Suppressor macrophage treated with lipopolysaccharide for 1 hour (primary cell): Measurements from ENCODE around the gene PTPRA.
A peak's percentile ranks its signal among the peaks of the same experiment; 100 is the strongest.
"Not testable (repeated sequence)": the region's sequence is repeated elsewhere in the genome, so short reads cannot be mapped to it uniquely, and the experiment has no call there.

Experiments used
- DNase-seq, 3 donors: peaks; one replicate each; pipeline ENCODE4 v3.0.0-alpha.2; 2020 to 2022

The PTPRA gene

GRCh38 chr20:3045816-3046676 lies 172.8 kb downstream of the PTPRA start, which contains the start of gene MRPS26:
TSS of gene MRPS26 (plus strand) at chr20:3046052. CDS start at chr20:3046069, 17 bp downstream.
- DNase-seq = peak; percentile 89 to 97 (median 93)

- no peak for DNase-seq
Measured at GRCh38 chr20:3046677-3047462, 173.6 kb downstream of the PTPRA start.

GRCh38 chr20:3047486-3048419 lies 174.5 kb downstream of the PTPRA start:
- DNase-seq = no peak

GRCh38 chr20:3051385-3052019 lies 178.2 kb downstream of the PTPRA start:
- no peak for DNase-seq

- no peak for DNase-seq
Measured at GRCh38 chr20:3059489-3059888, 186.2 kb downstream of the PTPRA start.

GRCh38 chr20:3064119-3064518 lies 190.8 kb downstream of the PTPRA start:
- DNase-seq = not testable (repeated sequence)

GRCh38 chr20:3067139-3068014 lies 194.1 kb downstream of the PTPRA start:
- no peak for DNase-seq

GRCh38 chr20:3068075-3068474 lies 194.8 kb downstream of the PTPRA start:
- no peak for DNase-seq

- peak; percentile 50 to 63 (median 56) for DNase-seq
Measured at GRCh38 chr20:3068986-3069900, 196.0 kb downstream of the PTPRA start.

- no peak for DNase-seq
Measured at GRCh38 chr20:3070725-3071124, 197.4 kb downstream of the PTPRA start.

- DNase-seq = no peak
Measured at GRCh38 chr20:3071266-3071609, 198.0 kb downstream of the PTPRA start.

- DNase-seq = peak; percentile 44 to 77 (median 56)
Measured at GRCh38 chr20:3071610-3072529, 198.6 kb downstream of the PTPRA start, which contains the start of gene OXT. TSS of gene OXT (plus strand) at chr20:3071620. CDS start at chr20:3071656, 36 bp downstream.

- DNase-seq = no peak
Measured at GRCh38 chr20:3072530-3073250, 199.4 kb downstream of the PTPRA start.

- not testable (repeated sequence) for DNase-seq
Measured at GRCh38 chr20:3073251-3073643, 200.0 kb downstream of the PTPRA start.

GRCh38 chr20:3074812-3075211 lies 201.5 kb downstream of the PTPRA start:
- DNase-seq = peak; percentile 49 to 64 (median 54)

GRCh38 chr20:3075315-3075714 lies 202.0 kb downstream of the PTPRA start:
- not testable (repeated sequence) for DNase-seq

GRCh38 chr20:3077618-3078134 lies 204.4 kb downstream of the PTPRA start:
- no peak for DNase-seq

- DNase-seq = peak; percentile 39 to 62 (median 49)
Measured at GRCh38 chr20:3080939-3081388, 207.7 kb downstream of the PTPRA start.
